Peyer's patch (tissue), 4 donors: ENCODE results near the gene STUM.

Experiments
- POLR2A ChIP-seq, 2 donors: fragments of 450-650 bp; IDR thresholded peaks; one replicate each; pipeline ENCODE4 v1.5.1; 2017; ENCODE audit warnings: antibody characterized with exemption in 2 of 2, mild to moderate bottlenecking in 2 of 2, moderate library complexity in 2 of 2
- TF ChIP-seq, protein P1 (sequence below), 6 experiments: fragments of 450-650 bp in 4 of 6; fragments of 200-600 bp in 2 of 6; sonication (generic) in 1 of 6; IDR thresholded peaks; one replicate each; pipeline ENCODE4 v1.5.1; 2017 to 2019; ENCODE audit warnings: antibody characterized with exemption in 6 of 6, mild to moderate bottlenecking in 3 of 6, moderate library complexity in 1 of 6

DNA sequence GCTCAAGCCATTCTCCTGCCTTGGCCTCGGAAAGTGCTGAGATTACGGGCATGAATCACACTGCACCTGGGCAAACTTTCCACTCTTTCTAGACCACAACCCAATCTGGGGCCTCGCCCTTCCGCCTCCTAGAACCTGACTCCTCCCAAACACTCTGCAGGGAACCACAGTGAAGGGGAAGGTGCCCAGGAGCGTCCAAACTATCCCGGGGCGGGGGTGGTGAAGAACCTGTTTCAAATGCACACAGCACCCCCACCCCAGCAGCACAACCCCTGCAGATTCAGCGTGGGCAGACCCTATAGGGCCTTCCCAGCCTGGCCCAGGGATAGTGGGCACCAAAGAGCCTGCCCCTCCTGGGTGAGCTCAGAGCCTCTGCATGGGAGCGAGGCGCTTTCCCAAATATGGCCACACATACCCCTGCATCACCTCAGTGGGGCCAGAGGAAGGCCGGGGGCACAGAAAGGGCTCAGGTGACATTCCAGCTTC lies 86.9 kb downstream of the STUM start:
- TF ChIP-seq, protein P1, sequence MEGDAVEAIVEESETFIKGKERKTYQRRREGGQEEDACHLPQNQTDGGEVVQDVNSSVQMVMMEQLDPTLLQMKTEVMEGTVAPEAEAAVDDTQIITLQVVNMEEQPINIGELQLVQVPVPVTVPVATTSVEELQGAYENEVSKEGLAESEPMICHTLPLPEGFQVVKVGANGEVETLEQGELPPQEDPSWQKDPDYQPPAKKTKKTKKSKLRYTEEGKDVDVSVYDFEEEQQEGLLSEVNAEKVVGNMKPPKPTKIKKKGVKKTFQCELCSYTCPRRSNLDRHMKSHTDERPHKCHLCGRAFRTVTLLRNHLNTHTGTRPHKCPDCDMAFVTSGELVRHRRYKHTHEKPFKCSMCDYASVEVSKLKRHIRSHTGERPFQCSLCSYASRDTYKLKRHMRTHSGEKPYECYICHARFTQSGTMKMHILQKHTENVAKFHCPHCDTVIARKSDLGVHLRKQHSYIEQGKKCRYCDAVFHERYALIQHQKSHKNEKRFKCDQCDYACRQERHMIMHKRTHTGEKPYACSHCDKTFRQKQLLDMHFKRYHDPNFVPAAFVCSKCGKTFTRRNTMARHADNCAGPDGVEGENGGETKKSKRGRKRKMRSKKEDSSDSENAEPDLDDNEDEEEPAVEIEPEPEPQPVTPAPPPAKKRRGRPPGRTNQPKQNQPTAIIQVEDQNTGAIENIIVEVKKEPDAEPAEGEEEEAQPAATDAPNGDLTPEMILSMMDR (IDR thresholded peaks at IDR 0.05): no peak
- TF ChIP-seq POLR2A (IDR thresholded peaks at IDR 0.05): no peak
